WTC11 (cell line): ENCODE data around the gene ERCC6. TPM values are rescaled to one million over a fixed set of nuclear protein-coding genes. Genes with fewer than 3 reads are reported as not detected.

Source experiments
- ATAC-seq: fragments of 200-7000 bp; cut with Tn5 transposase; 2 replicates; pipeline ENCODE4 v1.10.0; 2021; ENCODE audit warnings: mild to moderate bottlenecking, moderate library complexity
- CTCF ChIA-PET: fragments of 300-600 bp; sonication (Branson Sonifier 250); formaldehyde crosslinking; loops from one replicate; lab custom pipeline; 2021; ENCODE audit warnings: antibody characterized with exemption; lab: Charles Lee
- POLR2A ChIA-PET: fragments of 350-600 bp; sonication (Branson Sonifier 250); formaldehyde crosslinking; loops from one replicate; lab custom pipeline; 2021; ENCODE audit warnings: antibody characterized with exemption; lab: Charles Lee
- DNase-seq: peaks from one replicate; pipeline ENCODE4 v3.0.0; 2021; ENCODE audit warnings: low spot score
- H3K27ac Mint-ChIP-seq: 2 replicates; pipeline ENCODE4 v1.8.0; 2021; ENCODE audit warnings: mixed read lengths
- H3K27me3 Mint-ChIP-seq: 2 replicates; pipeline ENCODE4 v1.8.0; 2021; ENCODE audit warnings: low read depth, mild to moderate bottlenecking, moderate library complexity, mixed read lengths
- H3K36me3 Mint-ChIP-seq: 2 replicates; pipeline ENCODE4 v1.8.0; 2021; ENCODE audit warnings: mixed read lengths
- H3K4me1 Mint-ChIP-seq: 2 replicates; pipeline ENCODE4 v1.8.0; 2022; ENCODE audit warnings: mixed read lengths
- H3K4me3 Mint-ChIP-seq: 2 replicates; pipeline ENCODE4 v1.8.0; 2021; ENCODE audit warnings: mild to moderate bottlenecking, moderate library complexity, mixed read lengths
- H3K9me3 Mint-ChIP-seq: 2 replicates; pipeline ENCODE4 v1.8.0; 2021; ENCODE audit warnings: mixed read lengths
- ATF1 ChIP-seq: sonication (generic); formaldehyde crosslinking; IDR thresholded peaks from 2 replicates; pipeline ENCODE4 v1.8.1; 2023; ENCODE audit warnings: mild to moderate bottlenecking, moderate library complexity, missing genetic modification reagents
- FOXK1 ChIP-seq: sonication (generic); formaldehyde crosslinking; IDR thresholded peaks from 2 replicates; pipeline ENCODE4 v1.8.0; 2022; ENCODE audit warnings: mild to moderate bottlenecking, moderate library complexity, missing genetic modification reagents
- JAZF1 ChIP-seq: fragments of 250-450 bp; sonication (Bioruptor Pico); IDR thresholded peaks from 2 replicates; pipeline ENCODE4 v1.9.0; 2021; ENCODE audit warnings: moderate library complexity, mild to moderate bottlenecking, inconsistent platforms
- NR2C2 ChIP-seq: sonication (generic); formaldehyde crosslinking; IDR thresholded peaks from 2 replicates; pipeline ENCODE4 v1.8.0; 2022; ENCODE audit warnings: mild to moderate bottlenecking, missing genetic modification reagents
- RELA ChIP-seq: sonication (generic); formaldehyde crosslinking; IDR thresholded peaks from 2 replicates; pipeline ENCODE4 v1.8.1; 2022; ENCODE audit warnings: missing genetic modification reagents, mild to moderate bottlenecking, borderline replicate concordance
- SMAD4 ChIP-seq: sonication (generic); formaldehyde crosslinking; IDR thresholded peaks from 2 replicates; pipeline ENCODE4 v1.8.0; 2022; ENCODE audit warnings: mild to moderate bottlenecking, missing genetic modification reagents
- SP1 ChIP-seq: sonication (generic); formaldehyde crosslinking; conservative IDR thresholded peaks from 2 replicates; pipeline ENCODE4 v1.8.1; 2022; ENCODE audit warnings: missing genetic modification reagents
- ZNF423 ChIP-seq: fragments of 250-450 bp; sonication (Bioruptor Pico); IDR thresholded peaks from 2 replicates; pipeline ENCODE4 v2.1.2; 2022; ENCODE audit warnings: mild to moderate bottlenecking, moderate library complexity
- total RNA-seq: library from RNA; stranded (reverse); gene quantifications from 3 replicates; pipeline ENCODE4 v1.2.3, GENCODE V29; 2021
- TF ChIP-seq, protein P1 (sequence below): sonication (generic); formaldehyde crosslinking; conservative IDR thresholded peaks from 2 replicates; pipeline ENCODE4 v1.8.1; 2023; ENCODE audit warnings: mild to moderate bottlenecking, low read depth, missing genetic modification reagents, moderate library complexity
- TF ChIP-seq, protein P2 (sequence below): sonication (generic); formaldehyde crosslinking; IDR thresholded peaks from 2 replicates; pipeline ENCODE4 v1.8.1; 2022; ENCODE audit warnings: missing genetic modification reagents, borderline replicate concordance
- TF ChIP-seq, protein P3 (sequence below): sonication (generic); formaldehyde crosslinking; IDR thresholded peaks from 2 replicates; pipeline ENCODE4 v1.8.0; 2022; ENCODE audit warnings: mild to moderate bottlenecking, missing genetic modification reagents
- TF ChIP-seq, protein P4 (sequence below): sonication (generic); formaldehyde crosslinking; IDR thresholded peaks from 2 replicates; pipeline ENCODE4 v1.8.1; 2023; ENCODE audit warnings: mild to moderate bottlenecking, missing genetic modification reagents, moderate library complexity
- TF ChIP-seq, protein P5 (sequence below): sonication (generic); formaldehyde crosslinking; IDR thresholded peaks from 2 replicates; pipeline ENCODE4 v1.8.0; 2023; ENCODE audit warnings: missing genetic modification reagents
- TF ChIP-seq, protein P6 (sequence below): sonication (generic); formaldehyde crosslinking; IDR thresholded peaks from 2 replicates; pipeline ENCODE4 v1.8.1; 2023; ENCODE audit warnings: mild to moderate bottlenecking, missing genetic modification reagents, moderate library complexity
- TF ChIP-seq, protein P7 (sequence below): sonication (generic); formaldehyde crosslinking; IDR thresholded peaks from 2 replicates; pipeline ENCODE4 v1.8.0; 2022; ENCODE audit warnings: mild to moderate bottlenecking, missing genetic modification reagents

The ERCC6 gene
- total RNA-seq, 1 experiment from 2014 or later: 10.9 TPM

DNA sequence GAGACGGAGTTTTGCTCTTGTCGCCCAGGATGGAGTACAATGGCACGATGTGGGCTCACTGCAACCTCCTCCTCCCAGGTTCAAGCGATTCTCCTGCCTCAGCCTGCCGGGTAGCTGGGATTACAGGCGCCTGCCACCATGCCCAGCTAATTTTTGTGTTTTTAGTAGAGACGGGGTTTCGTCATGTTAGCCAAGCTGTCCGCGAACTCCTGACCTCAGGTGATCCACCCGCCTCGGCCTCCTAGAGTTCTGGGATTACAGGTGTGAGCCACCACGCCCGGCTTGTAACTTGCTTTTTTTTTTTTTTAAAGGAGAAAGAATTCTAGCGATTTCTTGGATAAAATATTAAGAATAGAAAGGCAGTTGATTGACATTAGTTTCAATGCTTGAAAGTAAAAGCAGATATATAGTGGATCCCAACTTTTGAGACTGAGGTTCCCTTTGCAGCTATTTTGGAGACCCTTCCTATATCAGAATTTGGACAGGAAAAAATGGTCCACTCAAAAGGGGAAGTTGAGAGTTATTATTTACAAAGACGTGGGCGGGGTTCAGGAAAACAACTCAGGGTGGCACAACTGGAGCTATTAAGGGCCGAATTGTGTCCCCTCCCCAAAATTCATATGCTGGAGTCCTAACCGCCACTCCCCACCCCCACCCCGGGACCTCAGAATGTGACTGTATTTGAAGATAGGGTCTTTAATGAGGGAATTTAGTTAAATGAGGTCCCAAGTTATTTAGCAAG is 1.3 kb upstream of the ERCC6 start:
- H3K9me3 Mint-ChIP-seq: peaks cover 37% of the 10 kb centered on the region
- DNase-seq (no peak), ATAC-seq (no peak)
- H3K36me3 Mint-ChIP-seq: peaks cover 24% of the 10 kb centered on the region
- H3K4me1 Mint-ChIP-seq: peaks cover 38% of the 10 kb centered on the region
- H3K27me3 Mint-ChIP-seq: peaks cover 36% of the 10 kb centered on the region
- TF ChIP-seq SP1 (CRISPR knock-in tag) (no peak), RELA (CRISPR knock-in tag) (no peak), NR2C2 (CRISPR knock-in tag) (no peak)
- TF ChIP-seq, protein P1, sequence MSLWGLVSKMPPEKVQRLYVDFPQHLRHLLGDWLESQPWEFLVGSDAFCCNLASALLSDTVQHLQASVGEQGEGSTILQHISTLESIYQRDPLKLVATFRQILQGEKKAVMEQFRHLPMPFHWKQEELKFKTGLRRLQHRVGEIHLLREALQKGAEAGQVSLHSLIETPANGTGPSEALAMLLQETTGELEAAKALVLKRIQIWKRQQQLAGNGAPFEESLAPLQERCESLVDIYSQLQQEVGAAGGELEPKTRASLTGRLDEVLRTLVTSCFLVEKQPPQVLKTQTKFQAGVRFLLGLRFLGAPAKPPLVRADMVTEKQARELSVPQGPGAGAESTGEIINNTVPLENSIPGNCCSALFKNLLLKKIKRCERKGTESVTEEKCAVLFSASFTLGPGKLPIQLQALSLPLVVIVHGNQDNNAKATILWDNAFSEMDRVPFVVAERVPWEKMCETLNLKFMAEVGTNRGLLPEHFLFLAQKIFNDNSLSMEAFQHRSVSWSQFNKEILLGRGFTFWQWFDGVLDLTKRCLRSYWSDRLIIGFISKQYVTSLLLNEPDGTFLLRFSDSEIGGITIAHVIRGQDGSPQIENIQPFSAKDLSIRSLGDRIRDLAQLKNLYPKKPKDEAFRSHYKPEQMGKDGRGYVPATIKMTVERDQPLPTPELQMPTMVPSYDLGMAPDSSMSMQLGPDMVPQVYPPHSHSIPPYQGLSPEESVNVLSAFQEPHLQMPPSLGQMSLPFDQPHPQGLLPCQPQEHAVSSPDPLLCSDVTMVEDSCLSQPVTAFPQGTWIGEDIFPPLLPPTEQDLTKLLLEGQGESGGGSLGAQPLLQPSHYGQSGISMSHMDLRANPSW (CRISPR knock-in tag): no peak
- TF ChIP-seq, protein P2, sequence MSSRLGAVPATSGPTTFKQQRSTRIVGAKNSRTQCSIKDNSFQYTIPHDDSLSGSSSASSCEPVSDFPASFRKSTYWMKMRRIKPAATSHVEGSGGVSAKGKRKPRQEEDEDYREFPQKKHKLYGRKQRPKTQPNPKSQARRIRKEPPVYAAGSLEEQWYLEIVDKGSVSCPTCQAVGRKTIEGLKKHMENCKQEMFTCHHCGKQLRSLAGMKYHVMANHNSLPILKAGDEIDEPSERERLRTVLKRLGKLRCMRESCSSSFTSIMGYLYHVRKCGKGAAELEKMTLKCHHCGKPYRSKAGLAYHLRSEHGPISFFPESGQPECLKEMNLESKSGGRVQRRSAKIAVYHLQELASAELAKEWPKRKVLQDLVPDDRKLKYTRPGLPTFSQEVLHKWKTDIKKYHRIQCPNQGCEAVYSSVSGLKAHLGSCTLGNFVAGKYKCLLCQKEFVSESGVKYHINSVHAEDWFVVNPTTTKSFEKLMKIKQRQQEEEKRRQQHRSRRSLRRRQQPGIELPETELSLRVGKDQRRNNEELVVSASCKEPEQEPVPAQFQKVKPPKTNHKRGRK: no peak
- TF ChIP-seq, protein P3, sequence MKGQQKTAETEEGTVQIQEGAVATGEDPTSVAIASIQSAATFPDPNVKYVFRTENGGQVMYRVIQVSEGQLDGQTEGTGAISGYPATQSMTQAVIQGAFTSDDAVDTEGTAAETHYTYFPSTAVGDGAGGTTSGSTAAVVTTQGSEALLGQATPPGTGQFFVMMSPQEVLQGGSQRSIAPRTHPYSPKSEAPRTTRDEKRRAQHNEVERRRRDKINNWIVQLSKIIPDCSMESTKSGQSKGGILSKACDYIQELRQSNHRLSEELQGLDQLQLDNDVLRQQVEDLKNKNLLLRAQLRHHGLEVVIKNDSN: no peak
- TF ChIP-seq, protein P4, sequence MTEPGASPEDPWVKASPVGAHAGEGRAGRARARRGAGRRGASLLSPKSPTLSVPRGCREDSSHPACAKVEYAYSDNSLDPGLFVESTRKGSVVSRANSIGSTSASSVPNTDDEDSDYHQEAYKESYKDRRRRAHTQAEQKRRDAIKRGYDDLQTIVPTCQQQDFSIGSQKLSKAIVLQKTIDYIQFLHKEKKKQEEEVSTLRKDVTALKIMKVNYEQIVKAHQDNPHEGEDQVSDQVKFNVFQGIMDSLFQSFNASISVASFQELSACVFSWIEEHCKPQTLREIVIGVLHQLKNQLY (CRISPR knock-in tag): no peak
- no peak overlapping the region for H3K27ac Mint-ChIP-seq
- peak overlapping the region; percentile 86 for H3K4me3 Mint-ChIP-seq
- CTCF ChIA-PET: interaction anchor here (1.4 to 2.5 kb wide), 4 partner anchors 12 to 133 kb away, joined by 3 to 13 read pairs (median 8); no protein-coding TSS in a partner anchor
- POLR2A ChIA-PET: no interaction called here

DNA sequence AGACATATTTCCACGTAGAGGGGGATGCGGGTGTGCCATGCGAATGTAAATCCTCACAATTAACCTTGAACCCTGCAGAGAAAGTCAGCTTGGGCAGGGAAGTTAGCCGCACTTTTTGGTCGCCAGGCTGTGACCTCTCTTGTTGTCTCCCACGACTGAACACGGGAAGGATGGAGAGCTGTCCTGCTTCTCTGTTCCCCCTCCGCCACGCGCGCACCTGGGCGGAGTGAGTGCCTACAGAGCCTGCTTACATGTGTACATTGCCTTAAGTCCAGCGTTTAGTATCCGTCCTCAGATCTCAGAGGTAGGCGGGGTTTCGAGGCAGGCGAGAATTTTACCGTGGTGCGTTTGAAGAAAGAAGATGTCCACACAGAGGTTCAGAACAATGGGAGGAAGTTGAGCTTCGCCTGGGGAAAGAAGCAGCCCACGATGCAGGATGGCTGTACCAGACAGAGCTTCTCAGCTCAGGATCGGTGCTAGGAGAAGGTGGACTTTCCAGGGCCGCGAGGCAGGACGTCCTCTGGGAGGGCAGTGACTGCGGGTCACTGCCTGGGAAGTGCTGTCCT is 482 bp upstream of the ERCC6 start:
- peaks cover 29% of the 10 kb centered on the region for H3K9me3 Mint-ChIP-seq
- peaks cover 36% of the 10 kb centered on the region for H3K27me3 Mint-ChIP-seq
- DNase-seq (peak; percentile 15), ATAC-seq (peak; percentile 3; the same call in 1 of the 2 replicates)
- peaks cover 16% of the 10 kb centered on the region for H3K36me3 Mint-ChIP-seq
- peak overlapping the region; percentile 86 for H3K4me3 Mint-ChIP-seq
- 0 out of 2 replicates have a peak overlapping the region, but pooled peaks have one; percentile 81 for H3K27ac Mint-ChIP-seq
- H3K4me1 Mint-ChIP-seq: peaks cover 38% of the 10 kb centered on the region
- ChIA-PET POLR2A (interaction anchor here (1.5 kb wide), 1 partner anchor 11 kb away, joined by 4 read pairs; no protein-coding TSS in a partner anchor), CTCF (interaction anchor here (1.1 to 2.5 kb wide), 7 partner anchors 9 to 883 kb away, joined by 3 to 13 read pairs (median 5); no protein-coding TSS in a partner anchor)
- TF ChIP-seq NR2C2 (CRISPR knock-in tag) (0 out of 2 replicates have a peak, but pooled peaks have one; percentile 37), FOXK1 (no peak), JAZF1 (no peak), ATF1 (CRISPR knock-in tag) (no peak), SMAD4 (no peak), ZNF423 (CRISPR knock-in tag) (no peak)
- TF ChIP-seq, protein P5, sequence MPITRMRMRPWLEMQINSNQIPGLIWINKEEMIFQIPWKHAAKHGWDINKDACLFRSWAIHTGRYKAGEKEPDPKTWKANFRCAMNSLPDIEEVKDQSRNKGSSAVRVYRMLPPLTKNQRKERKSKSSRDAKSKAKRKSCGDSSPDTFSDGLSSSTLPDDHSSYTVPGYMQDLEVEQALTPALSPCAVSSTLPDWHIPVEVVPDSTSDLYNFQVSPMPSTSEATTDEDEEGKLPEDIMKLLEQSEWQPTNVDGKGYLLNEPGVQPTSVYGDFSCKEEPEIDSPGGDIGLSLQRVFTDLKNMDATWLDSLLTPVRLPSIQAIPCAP (CRISPR knock-in tag): 0 out of 2 replicates have a peak, but pooled peaks have one; percentile 19
- TF ChIP-seq, protein P6, sequence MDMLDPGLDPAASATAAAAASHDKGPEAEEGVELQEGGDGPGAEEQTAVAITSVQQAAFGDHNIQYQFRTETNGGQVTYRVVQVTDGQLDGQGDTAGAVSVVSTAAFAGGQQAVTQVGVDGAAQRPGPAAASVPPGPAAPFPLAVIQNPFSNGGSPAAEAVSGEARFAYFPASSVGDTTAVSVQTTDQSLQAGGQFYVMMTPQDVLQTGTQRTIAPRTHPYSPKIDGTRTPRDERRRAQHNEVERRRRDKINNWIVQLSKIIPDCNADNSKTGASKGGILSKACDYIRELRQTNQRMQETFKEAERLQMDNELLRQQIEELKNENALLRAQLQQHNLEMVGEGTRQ (CRISPR knock-in tag): no peak
- TF ChIP-seq, protein P7, sequence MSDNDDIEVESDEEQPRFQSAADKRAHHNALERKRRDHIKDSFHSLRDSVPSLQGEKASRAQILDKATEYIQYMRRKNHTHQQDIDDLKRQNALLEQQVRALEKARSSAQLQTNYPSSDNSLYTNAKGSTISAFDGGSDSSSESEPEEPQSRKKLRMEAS: peak; percentile 69; the same call in 1 of the 2 replicates
